ENCODE measurements around the gene LIPI.

DNA sequence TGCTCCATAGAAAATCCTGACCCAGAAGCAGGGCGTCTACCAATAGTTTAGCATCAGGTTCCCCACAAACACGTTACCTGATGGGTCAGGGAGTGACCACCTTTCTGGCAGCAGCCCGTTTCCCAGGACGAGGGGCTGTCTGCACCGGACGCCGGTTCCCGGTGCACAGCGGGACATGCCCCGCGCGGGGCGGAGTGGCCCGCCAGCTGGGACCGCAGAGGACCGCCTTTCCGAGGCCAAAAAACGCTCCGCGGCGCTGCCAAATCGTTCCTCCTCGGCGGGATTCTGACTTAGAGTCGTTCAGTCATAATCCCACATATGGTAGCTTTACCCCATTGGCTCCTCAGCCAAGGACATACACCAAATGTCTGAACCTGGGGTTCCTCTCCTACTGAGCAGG is 126.1 kb downstream of the LIPI start:
- TF ChIP-seq, protein P1, sequence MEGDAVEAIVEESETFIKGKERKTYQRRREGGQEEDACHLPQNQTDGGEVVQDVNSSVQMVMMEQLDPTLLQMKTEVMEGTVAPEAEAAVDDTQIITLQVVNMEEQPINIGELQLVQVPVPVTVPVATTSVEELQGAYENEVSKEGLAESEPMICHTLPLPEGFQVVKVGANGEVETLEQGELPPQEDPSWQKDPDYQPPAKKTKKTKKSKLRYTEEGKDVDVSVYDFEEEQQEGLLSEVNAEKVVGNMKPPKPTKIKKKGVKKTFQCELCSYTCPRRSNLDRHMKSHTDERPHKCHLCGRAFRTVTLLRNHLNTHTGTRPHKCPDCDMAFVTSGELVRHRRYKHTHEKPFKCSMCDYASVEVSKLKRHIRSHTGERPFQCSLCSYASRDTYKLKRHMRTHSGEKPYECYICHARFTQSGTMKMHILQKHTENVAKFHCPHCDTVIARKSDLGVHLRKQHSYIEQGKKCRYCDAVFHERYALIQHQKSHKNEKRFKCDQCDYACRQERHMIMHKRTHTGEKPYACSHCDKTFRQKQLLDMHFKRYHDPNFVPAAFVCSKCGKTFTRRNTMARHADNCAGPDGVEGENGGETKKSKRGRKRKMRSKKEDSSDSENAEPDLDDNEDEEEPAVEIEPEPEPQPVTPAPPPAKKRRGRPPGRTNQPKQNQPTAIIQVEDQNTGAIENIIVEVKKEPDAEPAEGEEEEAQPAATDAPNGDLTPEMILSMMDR (IDR thresholded peaks at IDR 0.05), result no peak
- no peak for TF ChIP-seq POLR2A (IDR thresholded peaks at IDR 0.05)
- TF ChIP-seq POLR2AphosphoS5 (IDR thresholded peaks at IDR 0.05; ENCODE audit: insufficient read depth in 1 of 2, low read depth in 1 of 2), result no peak

All from vagina (tissue), 2 donors.